ENCODE results near the gene RPS21.

RPS21 gene

GRCh38 chr20:62428396-62429295 lies 41.7 kb downstream of the RPS21 start:
- Mint-ChIP-seq H3K4me3 (no peak overlapping the region), H3K27ac (no peak overlapping the region), H3K36me3 (no peaks in the 10 kb centered on the region), H3K4me1 (no peaks in the 10 kb centered on the region), H3K27me3 (peaks cover 25% of the 10 kb centered on the region), H3K9me3 (no peaks in the 10 kb centered on the region)
- CTCF ChIA-PET, result no interaction called here
- no peak for DNase-seq

GRCh38 chr20:62429455-62430310 lies 42.8 kb downstream of the RPS21 start:
- H3K9me3 Mint-ChIP-seq, result no peaks in the 10 kb centered on the region
- CTCF ChIA-PET, result no interaction called here
- no peaks in the 10 kb centered on the region for H3K4me1 Mint-ChIP-seq
- no peaks in the 10 kb centered on the region for H3K36me3 Mint-ChIP-seq
- no peak overlapping the region for H3K27ac Mint-ChIP-seq
- H3K27me3 Mint-ChIP-seq, result peaks cover 35% of the 10 kb centered on the region
- DNase-seq, result no peak
- no peak overlapping the region for H3K4me3 Mint-ChIP-seq

- Mint-ChIP-seq H3K27me3 (peaks cover 42% of the 10 kb centered on the region), H3K4me3 (no peak overlapping the region), H3K9me3 (no peaks in the 10 kb centered on the region), H3K4me1 (no peaks in the 10 kb centered on the region), H3K36me3 (no peaks in the 10 kb centered on the region), H3K27ac (no peak overlapping the region)
- DNase-seq, result no peak
- CTCF ChIA-PET, result no interaction called here
Measured at GRCh38 chr20:62430311-62430853, 43.5 kb downstream of the RPS21 start.

GRCh38 chr20:62430866-62431447 lies 44.1 kb downstream of the RPS21 start:
- H3K36me3 Mint-ChIP-seq, result no peaks in the 10 kb centered on the region
- CTCF ChIA-PET, result no interaction called here
- no peaks in the 10 kb centered on the region for H3K4me1 Mint-ChIP-seq
- H3K9me3 Mint-ChIP-seq, result no peaks in the 10 kb centered on the region
- H3K4me3 Mint-ChIP-seq, result no peak overlapping the region
- no peak overlapping the region for H3K27ac Mint-ChIP-seq
- DNase-seq, result no peak
- H3K27me3 Mint-ChIP-seq, result peaks cover 48% of the 10 kb centered on the region

- H3K9me3 Mint-ChIP-seq, result no peaks in the 10 kb centered on the region
- DNase-seq, result no peak
- CTCF ChIA-PET, result no interaction called here
- no peak overlapping the region for H3K4me3 Mint-ChIP-seq
- no peaks in the 10 kb centered on the region for H3K36me3 Mint-ChIP-seq
- peaks cover 55% of the 10 kb centered on the region for H3K27me3 Mint-ChIP-seq
- no peaks in the 10 kb centered on the region for H3K4me1 Mint-ChIP-seq
- no peak overlapping the region for H3K27ac Mint-ChIP-seq
Measured at GRCh38 chr20:62433658-62434497, 47.0 kb downstream of the RPS21 start.

- peaks cover 49% of the 10 kb centered on the region for H3K27me3 Mint-ChIP-seq
- H3K4me1 Mint-ChIP-seq, result no peaks in the 10 kb centered on the region
- no peak for DNase-seq
- H3K9me3 Mint-ChIP-seq, result no peaks in the 10 kb centered on the region
- H3K4me3 Mint-ChIP-seq, result no peak overlapping the region
- CTCF ChIA-PET, result no interaction called here
- H3K36me3 Mint-ChIP-seq, result no peaks in the 10 kb centered on the region
- no peak overlapping the region for H3K27ac Mint-ChIP-seq
Measured at GRCh38 chr20:62436692-62437091, 49.8 kb downstream of the RPS21 start.

- Mint-ChIP-seq H3K36me3 (no peaks in the 10 kb centered on the region), H3K9me3 (no peaks in the 10 kb centered on the region), H3K27me3 (peaks cover 45% of the 10 kb centered on the region), H3K27ac (no peak overlapping the region), H3K4me3 (no peak overlapping the region), H3K4me1 (no peaks in the 10 kb centered on the region)
- DNase-seq, result no peak
- CTCF ChIA-PET, result no interaction called here
Measured at GRCh38 chr20:62437496-62437895, 50.6 kb downstream of the RPS21 start.

- DNase-seq, result no peak
- Mint-ChIP-seq H3K9me3 (no peaks in the 10 kb centered on the region), H3K36me3 (no peaks in the 10 kb centered on the region), H3K27me3 (peaks cover 41% of the 10 kb centered on the region), H3K4me3 (no peak overlapping the region), H3K27ac (no peak overlapping the region), H3K4me1 (no peaks in the 10 kb centered on the region)
- CTCF ChIA-PET, result no interaction called here
Measured at GRCh38 chr20:62437927-62438326, 51.0 kb downstream of the RPS21 start.
